HG03442 (cell line): ENCODE results near the gene PLEKHA1.

Source experiments
- ATAC-seq: cut with Tn5 transposase; IDR thresholded peaks from one replicate; pipeline ENCODE4 v1.9.1; 2021; ENCODE audit warnings: mild to moderate bottlenecking, moderate library complexity; ENCODE audit not compliant: unreplicated experiment

PLEKHA1 gene

DNA sequence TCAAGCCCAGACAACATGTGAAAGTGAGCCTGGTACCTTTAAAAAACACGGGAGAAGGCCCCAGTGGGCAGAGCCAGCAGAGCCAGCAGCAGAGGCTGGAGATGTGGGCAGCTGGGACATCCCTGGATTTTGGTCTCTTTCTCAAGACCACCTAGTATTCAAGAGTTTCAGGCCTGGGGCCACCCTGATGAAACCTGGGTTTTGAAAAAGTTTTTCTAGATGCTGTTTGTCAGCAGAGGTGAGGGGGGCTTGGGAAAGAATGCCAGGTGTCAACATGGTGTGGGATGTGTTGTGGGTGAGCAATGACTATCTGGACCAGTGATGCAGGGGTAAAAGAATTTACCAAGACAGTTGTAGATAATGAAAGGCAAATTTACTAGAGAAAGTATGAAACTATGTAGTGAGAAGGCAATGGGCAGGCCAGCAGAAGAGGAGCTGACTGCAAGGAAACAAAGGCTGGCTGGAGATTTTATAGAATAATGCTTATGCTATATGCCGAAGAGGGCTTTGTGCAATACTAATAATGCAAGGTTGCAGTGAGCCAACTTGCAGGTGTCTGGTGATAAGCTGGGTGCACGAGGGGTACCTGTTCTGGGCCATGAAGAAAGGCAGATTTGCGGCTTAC is 28.1 kb upstream of the PLEKHA1 start:
- no peak for ATAC-seq

DNA sequence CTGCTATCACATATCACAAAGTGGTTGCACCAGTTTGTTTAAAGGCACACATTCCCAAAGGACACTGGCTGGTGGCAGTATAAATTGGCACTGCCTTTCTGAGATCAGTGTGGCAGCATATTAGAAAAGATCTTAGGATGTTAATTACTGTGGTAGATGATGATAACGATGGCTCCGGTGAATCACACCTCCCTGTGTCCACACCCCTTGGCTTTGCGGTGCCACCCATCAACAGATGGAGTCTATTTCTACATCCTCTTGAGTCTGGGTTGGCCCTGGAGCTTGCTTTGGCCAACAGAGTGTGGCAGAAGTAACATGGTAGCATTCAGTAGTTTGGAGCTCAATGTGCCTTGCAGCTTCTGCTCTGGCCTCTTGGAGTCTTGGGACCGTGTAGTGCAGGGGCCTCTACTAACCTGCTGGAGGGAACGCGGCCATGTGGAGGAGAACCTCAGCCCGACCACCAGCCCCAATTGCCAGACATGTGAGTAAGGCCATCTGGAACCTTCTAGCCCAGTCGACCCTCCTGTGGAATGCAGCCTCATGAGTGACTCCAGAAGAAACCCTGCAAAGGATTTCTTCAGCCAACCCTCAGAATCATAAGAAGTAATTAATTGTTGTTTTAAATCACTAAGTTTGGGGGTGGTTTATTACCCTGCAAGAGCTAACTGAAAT is 27.2 kb upstream of the PLEKHA1 start:
- no peak for ATAC-seq

DNA sequence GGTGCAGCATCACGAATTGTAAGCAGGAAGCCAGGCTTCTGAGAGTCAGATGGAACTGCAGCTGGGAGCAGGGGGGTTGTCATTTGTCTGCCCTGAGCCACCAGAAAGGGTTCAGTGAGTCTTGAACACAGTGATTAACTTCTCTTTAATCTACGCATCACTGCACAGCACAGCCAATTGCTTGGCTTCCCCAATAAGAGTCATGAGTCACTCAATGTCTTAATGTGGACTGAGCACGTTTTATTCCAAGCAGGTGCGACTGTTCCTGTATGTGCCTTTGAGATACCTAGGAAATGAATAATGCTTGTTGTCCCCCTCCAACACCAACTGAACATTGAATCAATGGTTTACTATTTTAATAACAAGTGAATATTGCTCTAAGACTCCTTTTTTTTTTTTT is 26.0 kb upstream of the PLEKHA1 start:
- no peak for ATAC-seq

DNA sequence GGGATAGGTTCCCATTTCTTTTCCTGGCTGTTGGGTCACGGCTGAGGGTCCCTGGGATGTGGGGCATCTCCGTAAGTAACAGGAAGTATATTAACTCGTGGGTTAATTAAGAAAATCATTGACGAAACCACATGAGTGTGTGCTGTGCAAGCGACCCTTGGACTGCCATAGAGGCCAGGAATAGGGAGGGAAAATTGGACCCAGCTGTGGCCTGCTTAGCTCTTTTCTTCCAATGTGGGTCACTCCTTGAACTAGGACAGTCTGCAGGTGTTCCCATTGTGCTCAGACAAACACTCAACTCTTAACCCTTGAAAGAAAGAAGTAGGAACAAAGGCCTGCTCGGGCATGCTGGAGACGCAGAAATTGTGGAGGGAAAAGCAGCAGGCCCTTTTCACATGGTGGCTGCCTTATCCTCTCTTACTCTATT is 25.6 kb upstream of the PLEKHA1 start:
- no peak for ATAC-seq

DNA sequence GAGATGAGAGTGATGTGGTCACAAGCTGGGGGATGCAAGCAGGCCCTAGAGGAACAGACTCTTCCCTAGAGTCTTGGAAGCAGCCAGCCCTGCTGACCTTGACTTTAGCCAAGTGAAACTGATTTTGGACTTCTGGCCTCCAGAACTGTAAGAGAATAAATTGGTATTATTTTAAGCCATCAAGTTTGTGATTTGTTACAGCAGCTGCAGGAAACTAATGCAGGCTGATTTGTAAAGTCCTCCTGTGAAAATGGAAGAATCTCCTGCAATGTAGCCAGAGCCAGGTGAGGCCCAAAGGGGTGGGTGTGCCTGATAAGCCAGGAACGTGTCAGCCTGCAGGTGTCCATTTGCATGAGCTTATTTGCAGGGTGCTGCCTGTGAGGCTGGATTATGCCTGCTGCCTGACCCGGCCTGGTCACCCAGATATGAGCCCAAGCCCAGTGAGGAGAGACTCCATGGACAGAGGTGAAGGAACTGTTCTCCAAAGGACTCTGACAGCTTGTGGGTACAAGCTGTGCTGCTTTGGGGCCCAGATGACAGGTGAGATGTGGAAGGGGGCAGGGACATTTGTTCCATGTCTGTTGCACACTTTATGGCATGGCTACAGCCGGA is 24.6 kb upstream of the PLEKHA1 start:
- no peak for ATAC-seq

DNA sequence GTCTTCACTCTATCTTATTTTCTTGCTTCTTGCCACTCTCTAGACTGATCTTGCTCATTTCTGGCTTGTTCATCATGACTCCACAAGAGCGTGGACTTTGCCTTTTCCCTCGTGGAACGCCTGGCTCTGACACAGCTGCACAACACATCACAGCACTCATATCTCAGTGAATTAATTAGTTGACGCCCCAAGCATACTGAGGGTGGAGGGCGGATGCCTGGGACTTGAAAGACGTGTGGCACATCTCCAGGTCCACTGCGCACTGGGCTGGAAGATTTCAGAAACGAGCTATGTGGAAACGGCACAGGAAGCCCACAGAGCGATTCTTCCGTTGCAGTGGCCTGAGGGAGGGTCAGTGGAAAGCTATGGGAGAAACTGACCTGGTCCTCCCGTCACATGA is 23.6 kb upstream of the PLEKHA1 start:
- no peak for ATAC-seq

DNA sequence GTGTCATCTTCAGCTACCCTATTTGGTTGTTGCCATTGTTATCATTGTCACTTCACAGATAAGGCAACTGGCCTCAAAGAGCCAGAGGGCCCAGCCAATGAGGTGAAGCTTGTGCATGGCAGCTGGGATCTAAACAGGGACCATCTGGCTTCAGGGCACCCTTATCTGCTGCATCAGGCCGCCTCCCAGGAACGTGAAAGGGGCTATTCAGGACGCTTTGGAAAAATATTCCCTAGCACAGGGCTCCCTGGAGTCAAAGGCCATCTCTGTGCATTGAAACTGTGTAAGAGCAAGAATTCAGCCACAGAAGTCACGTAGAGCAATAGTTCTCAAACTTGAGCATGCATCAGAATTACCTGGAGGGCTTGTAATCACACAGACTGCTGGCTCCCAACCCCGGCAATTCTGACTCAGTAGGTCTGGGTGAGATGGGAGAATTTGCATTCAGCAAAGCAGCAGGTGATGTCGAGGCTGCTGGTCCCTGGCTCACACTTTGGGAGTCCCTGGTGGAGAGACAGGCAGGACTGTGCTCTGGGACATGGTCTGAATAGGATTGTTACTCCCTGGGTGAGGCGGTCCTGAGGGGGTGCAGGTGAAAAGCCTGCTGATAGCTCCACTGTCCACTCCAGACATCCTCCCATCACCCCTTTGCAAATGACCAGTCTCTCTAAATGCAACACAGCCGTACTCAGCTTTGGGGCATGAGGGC is 21.5 kb upstream of the PLEKHA1 start:
- ATAC-seq: no peak

DNA sequence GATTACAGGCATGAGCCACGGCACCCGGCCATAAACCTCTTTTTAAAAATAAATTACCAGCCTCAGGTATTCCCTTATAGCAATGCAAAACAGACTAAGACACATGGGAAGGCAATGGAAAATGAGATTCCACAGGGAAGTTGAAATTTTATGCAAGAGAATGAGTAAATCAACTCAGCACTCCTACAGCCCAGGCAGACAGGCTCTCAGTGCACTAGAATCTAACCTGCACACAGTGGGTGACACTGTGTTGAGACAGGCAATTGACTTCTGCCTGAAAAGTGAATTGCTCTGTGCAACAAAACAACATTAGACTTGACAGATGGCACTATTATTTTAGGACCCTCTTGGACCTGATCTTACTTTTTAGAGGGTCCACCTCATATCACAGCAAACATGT is 20.1 kb upstream of the PLEKHA1 start:
- ATAC-seq: no peak

DNA sequence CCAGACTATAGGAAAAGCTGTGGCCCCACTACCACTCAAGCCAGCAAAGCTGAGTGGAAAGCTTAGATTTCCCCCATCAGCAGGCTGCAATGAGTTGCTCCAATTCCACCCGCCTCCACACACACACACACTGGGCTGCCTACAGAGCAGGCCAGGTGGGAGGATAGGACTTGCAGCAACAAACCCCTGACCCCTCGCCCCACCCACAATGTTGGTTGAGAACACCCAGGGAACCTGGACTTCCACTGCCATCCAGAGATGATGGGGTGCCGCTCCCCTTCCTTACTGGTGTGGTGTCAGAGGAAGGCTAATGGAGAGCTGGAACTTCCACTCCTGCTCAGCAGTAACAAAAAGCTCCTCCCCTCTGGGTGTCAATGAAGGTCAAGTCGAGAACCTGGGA is 16.8 kb upstream of the PLEKHA1 start:
- ATAC-seq: no peak

DNA sequence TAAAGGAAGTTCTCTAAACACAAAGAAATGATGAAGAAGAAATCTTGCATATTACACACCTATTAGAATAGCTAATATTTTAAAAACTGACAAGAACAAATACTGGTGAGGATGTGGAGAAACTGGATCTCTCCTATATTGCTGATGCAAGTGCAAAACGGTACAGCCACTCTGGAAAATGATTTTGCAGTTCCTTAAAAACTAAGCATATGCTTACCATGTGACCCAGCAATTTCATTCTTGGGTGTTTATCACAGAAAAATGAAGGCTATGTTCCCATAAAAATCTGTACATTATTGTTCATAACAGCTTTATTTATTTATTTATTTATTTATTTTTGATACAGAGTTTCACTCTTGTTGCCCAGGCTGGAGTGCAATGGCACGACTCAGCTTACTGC is 14.9 kb upstream of the PLEKHA1 start:
- ATAC-seq: no peak

DNA sequence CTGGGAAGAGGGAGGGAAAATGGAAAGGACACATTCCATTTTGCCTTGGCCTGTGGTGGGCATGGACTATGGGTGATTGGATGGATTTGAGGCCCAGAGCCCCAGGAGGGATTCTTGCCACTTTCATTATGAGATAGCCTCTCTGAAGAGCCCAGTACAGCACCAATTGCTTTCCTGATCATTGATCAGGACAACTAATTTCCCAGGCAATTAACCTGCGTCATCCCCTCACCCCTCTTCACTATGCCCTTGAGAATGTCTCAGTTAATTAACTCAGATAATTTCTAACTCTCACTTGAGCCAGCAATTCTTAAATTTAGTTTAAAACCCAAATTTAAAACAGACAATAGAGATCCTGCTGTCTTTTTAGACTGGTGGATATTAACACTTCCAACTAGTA is 13.5 kb upstream of the PLEKHA1 start:
- ATAC-seq: no peak

DNA sequence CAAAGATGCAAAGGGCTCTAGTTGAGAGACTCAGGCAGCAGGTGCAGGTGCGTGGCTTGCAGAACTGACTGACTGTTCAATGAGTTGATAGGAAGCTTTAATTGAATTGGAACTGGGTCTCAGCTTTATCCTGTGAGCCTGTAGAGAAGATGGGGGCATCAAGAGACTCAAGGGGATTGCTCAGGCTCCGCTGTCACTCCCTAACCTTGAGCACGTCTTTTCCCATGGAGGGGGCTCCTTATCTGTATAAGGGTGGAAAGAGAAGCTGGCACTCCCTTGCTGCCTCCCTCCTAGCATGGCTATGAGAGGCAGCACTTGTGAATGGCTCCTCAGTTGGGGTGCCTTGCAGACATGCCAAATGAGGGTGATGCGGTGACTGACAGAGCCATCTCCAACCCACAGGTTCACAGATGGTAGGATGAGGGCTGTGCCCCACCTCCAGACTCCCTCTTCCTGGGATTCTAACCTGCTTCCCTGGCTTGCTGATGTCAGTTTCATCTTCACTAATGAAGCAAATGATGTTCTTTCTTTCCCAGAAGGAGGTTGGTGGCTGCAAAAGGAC is 12.4 kb upstream of the PLEKHA1 start:
- ATAC-seq: no peak

DNA sequence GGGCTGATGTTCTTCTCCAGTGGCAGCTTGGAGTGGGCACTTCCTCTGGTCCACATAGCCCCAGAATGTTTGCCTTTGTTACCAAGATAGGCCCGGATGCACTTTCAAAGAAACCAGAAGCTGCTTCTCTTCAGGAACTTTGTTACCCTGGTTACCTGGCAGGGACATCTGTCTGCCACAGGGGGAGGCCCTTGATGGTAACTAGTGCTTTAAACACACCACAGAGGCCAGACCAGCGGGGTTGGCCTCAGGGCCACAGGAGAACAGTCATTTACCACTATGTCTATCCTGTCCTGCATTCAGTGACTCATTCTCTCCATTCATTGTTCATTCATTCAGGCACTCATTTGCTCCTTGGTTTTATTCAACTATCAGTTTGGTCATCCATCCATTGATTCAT is 11.9 kb upstream of the PLEKHA1 start:
- ATAC-seq: no peak

DNA sequence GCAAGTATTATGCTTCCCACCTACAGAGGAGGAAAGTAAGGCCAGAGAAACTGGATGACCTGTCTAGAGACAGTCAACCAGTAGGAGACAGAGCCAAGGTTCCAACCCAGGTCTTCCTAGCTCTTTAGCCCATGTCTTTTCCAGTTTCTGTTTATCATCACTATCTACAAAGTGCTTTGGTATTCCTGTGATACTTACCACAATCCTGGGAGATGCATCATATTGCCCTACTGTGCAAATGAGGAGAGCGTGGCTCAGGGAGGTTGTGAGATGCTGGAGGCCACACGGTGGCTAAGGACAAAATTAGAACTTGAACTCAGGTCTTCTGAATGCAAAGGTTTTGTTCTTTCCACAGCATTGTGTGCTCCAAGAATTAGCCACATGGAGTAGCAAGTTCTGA is 11.2 kb upstream of the PLEKHA1 start:
- no peak for ATAC-seq

DNA sequence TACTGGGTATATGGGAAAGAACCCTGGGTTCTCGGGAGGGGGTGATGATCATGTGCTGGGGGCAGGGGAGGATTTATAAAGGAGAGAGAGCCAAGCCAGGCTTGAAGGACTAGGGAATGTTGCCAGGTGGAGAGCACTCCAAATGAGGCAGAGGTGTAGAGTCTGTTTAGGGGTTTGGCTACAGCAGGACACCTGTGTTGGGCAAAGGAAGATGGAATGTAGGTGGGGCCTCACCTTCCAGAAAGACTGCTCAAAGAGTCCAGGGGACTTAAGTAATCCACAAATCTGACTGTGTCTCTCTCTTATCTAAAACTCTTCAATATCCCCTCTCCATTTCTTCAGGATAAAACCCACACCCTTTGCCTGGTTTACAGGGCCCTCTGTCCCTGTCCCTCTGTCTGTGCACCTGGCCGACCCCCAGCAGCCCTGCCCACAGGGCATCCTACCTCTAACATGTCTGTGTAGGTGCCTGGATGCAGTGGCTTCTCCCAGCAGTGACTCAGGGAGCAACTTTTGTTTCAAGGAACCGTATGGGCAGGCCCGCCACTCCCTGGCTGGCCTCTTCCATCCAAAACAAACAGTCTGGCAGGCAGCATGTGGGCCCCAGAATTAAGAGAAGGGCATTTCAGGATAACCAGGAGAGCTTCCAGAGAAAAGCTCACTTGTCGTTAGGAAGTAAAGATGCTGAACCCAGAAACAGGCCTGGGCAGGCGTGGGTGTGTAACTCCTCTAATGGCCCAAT is 10.6 kb upstream of the PLEKHA1 start:
- no peak for ATAC-seq

DNA sequence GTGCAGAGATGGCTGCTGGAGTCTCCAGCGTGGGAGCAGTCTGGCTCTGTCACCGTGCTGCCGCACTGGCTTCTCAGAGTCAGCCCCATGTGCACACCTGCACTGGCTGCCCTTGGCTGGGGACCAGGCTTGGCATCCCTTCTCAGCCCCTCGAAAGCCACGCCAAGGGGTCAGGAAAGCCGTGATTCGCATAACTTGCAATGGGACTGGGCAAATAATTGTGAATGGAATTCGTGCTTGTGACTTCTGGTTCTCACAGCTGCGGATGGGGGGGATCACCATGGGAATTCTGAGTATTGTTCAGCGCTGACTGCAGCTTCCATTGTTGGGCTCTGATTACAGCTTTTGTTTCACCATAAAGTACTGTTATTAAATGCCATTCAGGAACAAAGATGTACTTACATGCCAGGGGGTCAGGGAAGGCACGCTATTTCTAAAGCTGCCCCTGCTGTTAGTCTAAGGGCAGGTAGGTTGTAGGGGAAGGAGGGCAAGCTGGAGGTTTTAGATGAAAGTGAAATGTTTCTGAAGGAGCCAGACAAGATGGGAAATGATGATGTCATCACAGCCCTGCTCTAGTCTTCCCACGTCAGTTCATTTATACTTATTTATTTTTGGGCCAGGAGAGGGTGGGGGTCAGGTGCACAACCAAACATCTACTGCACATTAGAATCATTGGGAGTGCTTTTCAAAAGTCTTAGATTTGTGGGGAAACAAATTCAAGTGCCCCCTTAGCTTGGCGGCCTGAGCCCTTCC is 5.8 kb upstream of the PLEKHA1 start:
- ATAC-seq: no peak

DNA sequence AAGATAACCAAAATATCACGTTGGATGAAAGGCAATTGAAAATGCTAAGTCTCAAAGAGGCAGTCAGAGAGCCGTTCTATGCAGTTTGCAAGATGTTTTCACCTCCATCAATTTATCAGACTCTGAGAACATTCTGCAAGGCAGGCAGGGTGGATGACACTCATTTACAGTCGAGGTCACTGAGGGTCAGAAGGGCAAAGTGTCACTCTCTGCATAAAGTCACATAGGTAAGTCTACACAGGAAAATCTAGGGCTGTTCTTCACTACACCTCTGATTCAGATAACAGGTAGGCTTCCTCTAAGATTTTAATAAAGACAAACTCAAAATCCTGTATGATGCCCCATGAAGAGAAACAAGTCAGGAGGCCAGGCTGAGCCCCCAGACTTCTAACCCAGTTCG is 1.4 kb upstream of the PLEKHA1 start:
- no peak for ATAC-seq

DNA sequence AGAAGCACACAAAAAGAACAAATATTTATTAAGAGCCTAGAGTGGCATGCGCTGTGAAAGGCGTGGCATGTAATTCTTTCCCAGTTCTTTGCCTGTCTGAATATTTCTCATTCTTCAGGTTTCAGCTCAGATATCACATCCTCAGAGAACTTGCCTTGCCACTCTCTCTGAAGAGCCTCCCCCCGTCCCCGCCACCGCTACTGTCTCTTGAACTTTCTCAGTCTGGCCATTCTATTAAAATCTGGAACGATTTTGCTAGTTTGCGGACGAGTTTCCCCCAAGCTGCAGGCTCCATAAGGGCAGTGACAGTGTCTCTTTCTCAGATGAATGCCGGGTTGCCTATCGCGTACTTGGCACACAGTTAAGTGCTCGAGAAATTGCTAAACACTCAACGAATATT is 787 bp upstream of the PLEKHA1 start:
- no peak for ATAC-seq

DNA sequence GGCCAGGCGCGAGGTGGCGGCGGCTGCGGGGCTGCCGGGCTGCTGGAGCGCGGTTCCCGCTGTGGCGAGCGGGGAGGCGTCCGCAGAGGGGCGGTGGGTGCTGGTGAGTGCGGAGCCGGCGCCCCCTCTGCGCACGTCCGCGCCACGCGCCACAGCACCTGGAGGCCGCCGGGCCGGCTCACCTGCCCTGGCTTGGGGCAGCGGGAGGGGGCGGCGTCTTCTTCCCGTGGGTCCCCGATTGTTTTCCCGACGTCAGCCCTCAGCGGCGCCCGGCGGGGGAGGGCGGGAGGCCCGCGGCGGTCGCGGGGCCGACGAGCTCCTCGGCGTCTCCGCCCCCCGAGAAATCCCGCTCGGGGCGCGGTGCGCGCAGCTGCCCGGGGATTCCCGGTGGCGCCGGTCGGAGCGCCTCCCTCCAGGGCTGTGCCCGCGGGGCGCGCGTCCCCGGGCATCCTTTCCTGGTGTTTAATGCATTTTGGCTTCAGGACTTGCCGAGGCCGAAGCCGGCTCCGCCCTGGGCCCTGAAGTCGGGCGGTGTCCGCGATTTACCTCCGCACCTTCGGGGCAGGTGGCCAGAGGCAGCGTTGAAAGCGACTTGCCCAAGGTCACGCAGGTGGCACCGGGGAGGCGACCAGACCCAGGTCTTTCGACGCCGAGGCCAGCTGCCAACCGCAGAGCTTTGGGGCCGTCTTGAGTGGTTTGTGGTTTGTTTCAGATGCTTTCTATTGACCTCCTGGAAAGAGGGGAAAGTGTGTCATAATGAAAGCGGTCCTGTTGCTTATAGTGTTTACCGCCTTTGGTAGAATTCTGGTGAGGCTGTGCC is 561 bp downstream of the PLEKHA1 start:
- peak; percentile 48 for ATAC-seq
